SK-N-SH treated with all-trans-retinoic acid at 6 μM for 48 hours (cell line): ENCODE measurements around the gene AREL1.

Source experiments
- ATAC-seq: fragments of 200-7000 bp; cut with Tn5 transposase; 3 replicates; pipeline ENCODE4 v1.9.1; 2020; ENCODE audit warnings: mild to moderate bottlenecking, moderate library complexity
- ARNTL ChIP-seq: fragments of 450-650 bp; formaldehyde crosslinking; IDR thresholded peaks from 2 replicates; pipeline ENCODE4 v1.5.0; 2020; ENCODE audit warnings: low read depth, mild to moderate bottlenecking, moderate library complexity, borderline replicate concordance
- BACH2 ChIP-seq: fragments of 250-450 bp; sonication (Bioruptor Pico); IDR thresholded peaks from 2 replicates; pipeline ENCODE4 v1.9.0; 2021; ENCODE audit warnings: mild to moderate bottlenecking, borderline replicate concordance
- ESRRG ChIP-seq: fragments of 250-450 bp; sonication (Bioruptor Pico); IDR thresholded peaks from 2 replicates; pipeline ENCODE4 v1.6.1; 2021; ENCODE audit warnings: mild to moderate bottlenecking
- GLIS3 ChIP-seq: fragments of 250-450 bp; sonication (Bioruptor Pico); IDR thresholded peaks from 2 replicates; pipeline ENCODE4 v1.5.0; 2020; ENCODE audit warnings: mild to moderate bottlenecking, moderate library complexity
- ISL1 ChIP-seq: fragments of 250-450 bp; sonication (Bioruptor Pico); IDR thresholded peaks from 2 replicates; pipeline ENCODE4 v2.1.2; 2022; ENCODE audit warnings: mild to moderate bottlenecking, moderate library complexity
- OSR1 ChIP-seq: fragments of 250-450 bp; sonication (Bioruptor Pico); IDR thresholded peaks from 2 replicates; pipeline ENCODE4 v1.8.0; 2022; ENCODE audit warnings: moderate library complexity, mild to moderate bottlenecking, inconsistent platforms
- PPARA ChIP-seq: fragments of 250-450 bp; sonication (Bioruptor Pico); IDR thresholded peaks from 2 replicates; pipeline ENCODE4 v1.5.0; 2020; ENCODE audit warnings: mild to moderate bottlenecking, borderline replicate concordance
- RARB ChIP-seq: fragments of 250-450 bp; sonication (Bioruptor Pico); IDR thresholded peaks from 2 replicates; pipeline ENCODE4 v1.8.0; 2021; ENCODE audit warnings: mild to moderate bottlenecking, moderate library complexity
- SNAI2 ChIP-seq: fragments of 250-450 bp; sonication (Bioruptor Pico); IDR thresholded peaks from 2 replicates; pipeline ENCODE4 v1.5.0; 2020; ENCODE audit warnings: mild to moderate bottlenecking, moderate library complexity
- TCF4 ChIP-seq: fragments of 250-450 bp; sonication (Bioruptor Pico); IDR thresholded peaks from 2 replicates; pipeline ENCODE4 v1.8.0; 2021; ENCODE audit warnings: mild to moderate bottlenecking, moderate library complexity, borderline replicate concordance
- ZC3H10 ChIP-seq: fragments of 250-450 bp; sonication (Bioruptor Pico); IDR thresholded peaks from 2 replicates; pipeline ENCODE4 v1.5.1; 2021; ENCODE audit warnings: mild to moderate bottlenecking, moderate library complexity
- ZFP30 ChIP-seq: fragments of 450-650 bp; formaldehyde crosslinking; IDR thresholded peaks from 2 replicates; pipeline ENCODE4 v1.5.0; 2022; ENCODE audit warnings: mild to moderate bottlenecking, moderate library complexity
- ZNF565 ChIP-seq: fragments of 450-650 bp; formaldehyde crosslinking; conservative IDR thresholded peaks from 2 replicates; pipeline ENCODE4 v1.5.0; 2020; ENCODE audit warnings: low read depth, mild to moderate bottlenecking, moderate library complexity
- ZNF70 ChIP-seq: fragments of 450-650 bp; formaldehyde crosslinking; IDR thresholded peaks from 2 replicates; pipeline ENCODE4 v1.5.0; 2020; ENCODE audit warnings: mild to moderate bottlenecking, moderate library complexity
- ZNF8 ChIP-seq: fragments of 450-650 bp; formaldehyde crosslinking; IDR thresholded peaks from 2 replicates; pipeline ENCODE4 v1.5.0; 2020; ENCODE audit warnings: mild to moderate bottlenecking, moderate library complexity
- TF ChIP-seq, protein P1 (sequence below): fragments of 250-450 bp; sonication (Bioruptor Pico); IDR thresholded peaks from 2 replicates; pipeline ENCODE4 v1.8.0; 2021; ENCODE audit warnings: low read depth, mild to moderate bottlenecking, moderate library complexity, borderline replicate concordance
- TF ChIP-seq, protein P2 (sequence below): fragments of 250-450 bp; sonication (Bioruptor Pico); IDR thresholded peaks from 2 replicates; pipeline ENCODE4 v1.5.0; 2020; ENCODE audit warnings: mild to moderate bottlenecking, moderate library complexity
- TF ChIP-seq, protein P3 (sequence below): fragments of 250-450 bp; sonication (Bioruptor Pico); IDR thresholded peaks from 2 replicates; pipeline ENCODE4 v1.8.0; 2020; ENCODE audit warnings: mild to moderate bottlenecking, moderate library complexity, borderline replicate concordance

AREL1 gene

DNA sequence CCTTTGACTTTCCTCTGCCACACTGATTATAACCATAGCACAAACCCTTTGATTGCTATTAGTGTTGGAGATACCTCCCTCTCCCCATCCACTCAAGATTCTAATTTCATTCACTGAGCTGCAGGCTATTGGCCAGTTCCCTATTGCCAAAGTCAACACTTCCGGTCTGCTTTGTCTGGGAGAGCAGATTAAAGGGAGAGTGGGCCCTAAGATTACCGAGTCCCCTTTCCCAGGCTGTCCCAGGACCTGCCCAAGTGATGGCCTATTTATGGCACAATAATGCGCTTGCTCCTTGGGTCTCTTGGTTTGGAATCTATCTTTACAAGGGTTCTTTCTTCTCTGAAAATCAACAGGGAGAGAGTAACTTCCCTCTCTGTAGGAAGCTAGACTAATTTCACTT lies 57.9 kb downstream of the AREL1 start (continued):
- TF ChIP-seq, protein P1, sequence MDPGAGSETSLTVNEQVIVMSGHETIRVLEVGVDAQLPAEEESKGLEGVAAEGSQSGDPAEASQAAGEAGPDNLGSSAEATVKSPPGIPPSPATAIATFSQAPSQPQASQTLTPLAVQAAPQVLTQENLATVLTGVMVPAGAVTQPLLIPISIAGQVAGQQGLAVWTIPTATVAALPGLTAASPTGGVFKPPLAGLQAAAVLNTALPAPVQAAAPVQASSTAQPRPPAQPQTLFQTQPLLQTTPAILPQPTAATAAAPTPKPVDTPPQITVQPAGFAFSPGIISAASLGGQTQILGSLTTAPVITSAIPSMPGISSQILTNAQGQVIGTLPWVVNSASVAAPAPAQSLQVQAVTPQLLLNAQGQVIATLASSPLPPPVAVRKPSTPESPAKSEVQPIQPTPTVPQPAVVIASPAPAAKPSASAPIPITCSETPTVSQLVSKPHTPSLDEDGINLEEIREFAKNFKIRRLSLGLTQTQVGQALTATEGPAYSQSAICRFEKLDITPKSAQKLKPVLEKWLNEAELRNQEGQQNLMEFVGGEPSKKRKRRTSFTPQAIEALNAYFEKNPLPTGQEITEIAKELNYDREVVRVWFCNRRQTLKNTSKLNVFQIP: no peak

DNA sequence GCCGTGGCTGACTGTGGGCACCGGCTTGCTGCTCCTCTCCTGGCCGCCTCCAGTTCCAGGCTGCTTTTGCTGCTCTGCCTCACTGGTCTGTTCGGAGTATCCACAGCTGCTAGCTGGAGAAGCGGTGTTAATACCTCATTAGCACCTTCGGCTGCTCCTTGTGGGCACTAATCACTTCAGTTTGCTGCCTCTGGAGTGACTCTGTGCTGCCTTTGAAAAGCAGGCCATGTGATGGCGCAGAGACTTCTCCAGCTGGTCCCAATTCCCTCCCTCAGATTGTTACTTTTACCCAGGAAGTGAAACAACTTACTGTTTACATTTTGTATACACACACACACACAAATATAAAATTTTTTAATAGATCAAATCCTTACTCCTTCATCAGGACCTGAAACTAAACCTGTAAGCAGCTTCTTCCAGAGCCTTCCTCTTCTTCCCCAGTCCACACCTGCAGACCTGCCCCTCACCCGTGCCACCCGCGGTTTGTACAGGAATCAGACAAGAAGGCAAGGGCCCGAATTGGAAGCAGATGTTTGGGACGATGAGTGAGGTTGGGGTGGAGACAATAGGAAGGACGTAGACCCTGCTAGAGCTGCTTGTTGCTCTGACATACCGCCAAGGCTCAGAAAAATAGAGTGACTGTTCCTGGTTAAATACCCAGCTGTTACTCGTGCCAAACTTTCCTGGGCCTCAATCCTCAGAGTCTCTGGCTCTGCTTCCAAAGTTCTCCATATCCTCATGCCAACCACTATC lies 59.3 kb downstream of the AREL1 start:
- no peak for ATAC-seq
- TF ChIP-seq, protein P2, sequence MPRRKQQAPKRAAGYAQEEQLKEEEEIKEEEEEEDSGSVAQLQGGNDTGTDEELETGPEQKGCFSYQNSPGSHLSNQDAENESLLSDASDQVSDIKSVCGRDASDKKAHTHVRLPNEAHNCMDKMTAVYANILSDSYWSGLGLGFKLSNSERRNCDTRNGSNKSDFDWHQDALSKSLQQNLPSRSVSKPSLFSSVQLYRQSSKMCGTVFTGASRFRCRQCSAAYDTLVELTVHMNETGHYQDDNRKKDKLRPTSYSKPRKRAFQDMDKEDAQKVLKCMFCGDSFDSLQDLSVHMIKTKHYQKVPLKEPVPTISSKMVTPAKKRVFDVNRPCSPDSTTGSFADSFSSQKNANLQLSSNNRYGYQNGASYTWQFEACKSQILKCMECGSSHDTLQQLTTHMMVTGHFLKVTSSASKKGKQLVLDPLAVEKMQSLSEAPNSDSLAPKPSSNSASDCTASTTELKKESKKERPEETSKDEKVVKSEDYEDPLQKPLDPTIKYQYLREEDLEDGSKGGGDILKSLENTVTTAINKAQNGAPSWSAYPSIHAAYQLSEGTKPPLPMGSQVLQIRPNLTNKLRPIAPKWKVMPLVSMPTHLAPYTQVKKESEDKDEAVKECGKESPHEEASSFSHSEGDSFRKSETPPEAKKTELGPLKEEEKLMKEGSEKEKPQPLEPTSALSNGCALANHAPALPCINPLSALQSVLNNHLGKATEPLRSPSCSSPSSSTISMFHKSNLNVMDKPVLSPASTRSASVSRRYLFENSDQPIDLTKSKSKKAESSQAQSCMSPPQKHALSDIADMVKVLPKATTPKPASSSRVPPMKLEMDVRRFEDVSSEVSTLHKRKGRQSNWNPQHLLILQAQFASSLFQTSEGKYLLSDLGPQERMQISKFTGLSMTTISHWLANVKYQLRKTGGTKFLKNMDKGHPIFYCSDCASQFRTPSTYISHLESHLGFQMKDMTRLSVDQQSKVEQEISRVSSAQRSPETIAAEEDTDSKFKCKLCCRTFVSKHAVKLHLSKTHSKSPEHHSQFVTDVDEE (CRISPR knock-in tag): no peak
- TF ChIP-seq, protein P3, sequence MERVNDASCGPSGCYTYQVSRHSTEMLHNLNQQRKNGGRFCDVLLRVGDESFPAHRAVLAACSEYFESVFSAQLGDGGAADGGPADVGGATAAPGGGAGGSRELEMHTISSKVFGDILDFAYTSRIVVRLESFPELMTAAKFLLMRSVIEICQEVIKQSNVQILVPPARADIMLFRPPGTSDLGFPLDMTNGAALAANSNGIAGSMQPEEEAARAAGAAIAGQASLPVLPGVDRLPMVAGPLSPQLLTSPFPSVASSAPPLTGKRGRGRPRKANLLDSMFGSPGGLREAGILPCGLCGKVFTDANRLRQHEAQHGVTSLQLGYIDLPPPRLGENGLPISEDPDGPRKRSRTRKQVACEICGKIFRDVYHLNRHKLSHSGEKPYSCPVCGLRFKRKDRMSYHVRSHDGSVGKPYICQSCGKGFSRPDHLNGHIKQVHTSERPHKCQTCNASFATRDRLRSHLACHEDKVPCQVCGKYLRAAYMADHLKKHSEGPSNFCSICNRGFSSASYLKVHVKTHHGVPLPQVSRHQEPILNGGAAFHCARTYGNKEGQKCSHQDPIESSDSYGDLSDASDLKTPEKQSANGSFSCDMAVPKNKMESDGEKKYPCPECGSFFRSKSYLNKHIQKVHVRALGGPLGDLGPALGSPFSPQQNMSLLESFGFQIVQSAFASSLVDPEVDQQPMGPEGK (CRISPR knock-in tag): no peak
- TF ChIP-seq OSR1 (no peak), PPARA (no peak)

DNA sequence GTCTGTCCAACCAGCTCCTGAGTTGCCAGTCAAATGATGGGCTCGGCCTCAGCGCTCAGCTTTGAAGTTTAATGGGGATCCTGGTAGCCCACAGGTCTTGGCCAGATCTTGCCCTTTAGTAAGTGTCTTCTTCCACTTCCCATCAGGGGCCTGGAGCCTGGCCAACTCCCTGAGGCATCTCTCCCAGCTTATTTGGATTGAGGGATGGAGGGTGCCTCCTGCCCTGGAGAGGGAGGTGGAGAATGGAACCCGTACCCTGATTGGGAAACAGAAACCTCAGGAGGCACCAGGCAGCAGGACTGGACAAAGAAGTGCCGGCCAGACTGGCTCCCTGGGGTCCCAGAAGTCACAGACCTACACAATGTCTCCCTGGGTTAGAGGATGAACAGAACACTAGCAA lies 60.3 kb downstream of the AREL1 start:
- TF ChIP-seq GLIS3 (CRISPR knock-in tag) (no peak), PPARA (no peak), SNAI2 (CRISPR knock-in tag) (no peak), ZFP30 (CRISPR knock-in tag) (no peak), TCF4 (CRISPR knock-in tag) (no peak), ZC3H10 (CRISPR knock-in tag) (no peak), ZNF70 (CRISPR knock-in tag) (no peak), ARNTL (no peak), RARB (CRISPR knock-in tag) (no peak), BACH2 (CRISPR knock-in tag) (no peak), ESRRG (no peak), ZNF8 (CRISPR knock-in tag) (no peak)
- TF ChIP-seq, protein P1: no peak
- ATAC-seq: no peak

DNA sequence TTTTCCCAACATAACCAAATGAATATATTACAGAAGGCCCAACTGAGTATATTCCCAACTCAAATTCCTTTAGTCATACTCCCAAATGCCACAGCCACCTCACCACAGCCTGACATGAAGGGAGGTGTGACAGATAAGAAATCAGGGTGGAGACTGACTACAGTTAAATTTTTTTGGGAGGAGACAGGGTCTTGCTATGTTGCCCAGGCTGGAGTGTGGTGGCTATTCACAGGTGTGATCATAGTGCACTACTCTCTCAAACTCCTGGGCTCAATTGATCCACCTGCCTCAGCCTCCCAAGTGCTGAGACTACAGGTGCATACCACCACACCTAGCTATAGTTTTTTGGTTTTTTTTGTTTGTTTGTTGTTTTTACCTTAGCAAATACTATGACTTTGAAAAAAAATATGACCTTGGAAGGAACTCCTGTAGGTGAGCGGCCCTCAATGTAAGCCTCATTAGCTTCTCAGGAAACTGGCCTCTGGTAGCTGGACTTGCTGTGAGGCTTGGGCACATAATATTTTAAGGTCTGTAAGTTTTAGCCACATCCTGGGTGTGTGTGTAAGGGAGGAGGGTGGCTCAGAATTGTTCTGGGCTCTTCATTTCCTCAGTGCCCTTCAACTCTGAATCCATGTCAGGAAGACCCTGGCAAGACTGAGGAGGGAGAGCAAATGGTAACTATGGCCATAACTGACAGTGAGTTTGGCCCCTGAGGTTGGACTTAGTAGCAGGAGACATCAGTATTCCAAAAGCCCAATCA lies 61.8 kb downstream of the AREL1 start:
- ATAC-seq: no peak
- TF ChIP-seq ISL1: no peak
- TF ChIP-seq, protein P3 (CRISPR knock-in tag): no peak
- TF ChIP-seq ZNF8 (CRISPR knock-in tag): no peak
- TF ChIP-seq ZNF565 (CRISPR knock-in tag): no peak
- TF ChIP-seq, all 23 proteins: peak for 0
